DND-41 (cell line): ENCODE data around the gene PCDHGA12.
A peak's percentile ranks its signal among the peaks of the same experiment; 100 is the strongest.

Experiments
- ATAC-seq: fragments of 200-7000 bp; cut with Tn5 transposase; 3 replicates; pipeline ENCODE4 v1.9.1; 2021; ENCODE audit warnings: low read depth; ENCODE audit not compliant: insufficient read depth
- DNase-seq: peaks from one replicate; pipeline ENCODE4 v3.0.0-alpha.2; 2020
- H2AFZ ChIP-seq: 2 replicates; pipeline ENCODE4 v1.6.0; 2012; ENCODE audit warnings: low read depth, low read length
- H3K27ac ChIP-seq: 2 replicates; pipeline ENCODE4 v1.5.1; 2012; ENCODE audit warnings: low read length, inconsistent platforms
- H3K27me3 ChIP-seq: fragments of 200-600 bp; sonication (generic); 2 replicates; pipeline ENCODE4 v1.6.0; 2012; ENCODE audit warnings: low read length, mild to moderate bottlenecking, inconsistent platforms; ENCODE audit not compliant: insufficient read depth, poor library complexity
- H3K36me3 ChIP-seq: 2 replicates; pipeline ENCODE4 v1.5.1; 2012; ENCODE audit warnings: low read length, inconsistent platforms; ENCODE audit not compliant: insufficient read depth
- H3K4me1 ChIP-seq: 2 replicates; pipeline ENCODE4 v1.5.1; 2012; ENCODE audit warnings: mild to moderate bottlenecking, low read length; ENCODE audit not compliant: insufficient read depth
- H3K4me2 ChIP-seq: 2 replicates; pipeline ENCODE4 v1.6.0; 2012; ENCODE audit warnings: mild to moderate bottlenecking, moderate library complexity, low read length, inconsistent platforms; ENCODE audit not compliant: insufficient read depth
- H3K4me3 ChIP-seq, 2 experiments: fragments of 200-600 bp in 1 of 2; shearing (Covaris generic) in 1 of 2; 2 replicates each; pipeline ENCODE4 v1.5.1; 2012 to 2016; ENCODE audit warnings: inconsistent platforms in 2 of 2, low read length in 2 of 2, mild to moderate bottlenecking in 2 of 2, low read depth in 1 of 2, moderate library complexity in 1 of 2
- H3K79me2 ChIP-seq: 2 replicates; pipeline ENCODE4 v1.6.0; 2012; ENCODE audit warnings: low read length, inconsistent platforms; ENCODE audit not compliant: insufficient read depth
- H3K9ac ChIP-seq: 2 replicates; pipeline ENCODE4 v1.6.0; 2012; ENCODE audit warnings: low read depth, mild to moderate bottlenecking, inconsistent platforms, low read length, moderate library complexity
- H3K9me3 ChIP-seq: 2 replicates; pipeline ENCODE4 v1.5.1; 2012; ENCODE audit warnings: low read length, moderate library complexity, mild to moderate bottlenecking, inconsistent platforms; ENCODE audit not compliant: insufficient read depth, severe bottlenecking
- H4K20me1 ChIP-seq: 2 replicates; pipeline ENCODE4 v1.6.0; 2012; ENCODE audit warnings: low read length; ENCODE audit not compliant: insufficient read depth
- EZH2 ChIP-seq: IDR thresholded peaks from 3 replicates; pipeline ENCODE4 v1.6.1; 2012; ENCODE audit warnings: borderline replicate concordance, low read depth, mild to moderate bottlenecking, moderate library complexity, low read length, inconsistent platforms; ENCODE audit not compliant: severe bottlenecking
- TF ChIP-seq, protein P1 (sequence below): IDR thresholded peaks from 2 replicates; pipeline ENCODE4 v1.5.1; 2012; ENCODE audit warnings: borderline replicate concordance, low read length, moderate library complexity, mild to moderate bottlenecking; ENCODE audit not compliant: poor library complexity, severe bottlenecking; ENCODE audit errors: extremely low read depth

PCDHGA12 gene

DNA sequence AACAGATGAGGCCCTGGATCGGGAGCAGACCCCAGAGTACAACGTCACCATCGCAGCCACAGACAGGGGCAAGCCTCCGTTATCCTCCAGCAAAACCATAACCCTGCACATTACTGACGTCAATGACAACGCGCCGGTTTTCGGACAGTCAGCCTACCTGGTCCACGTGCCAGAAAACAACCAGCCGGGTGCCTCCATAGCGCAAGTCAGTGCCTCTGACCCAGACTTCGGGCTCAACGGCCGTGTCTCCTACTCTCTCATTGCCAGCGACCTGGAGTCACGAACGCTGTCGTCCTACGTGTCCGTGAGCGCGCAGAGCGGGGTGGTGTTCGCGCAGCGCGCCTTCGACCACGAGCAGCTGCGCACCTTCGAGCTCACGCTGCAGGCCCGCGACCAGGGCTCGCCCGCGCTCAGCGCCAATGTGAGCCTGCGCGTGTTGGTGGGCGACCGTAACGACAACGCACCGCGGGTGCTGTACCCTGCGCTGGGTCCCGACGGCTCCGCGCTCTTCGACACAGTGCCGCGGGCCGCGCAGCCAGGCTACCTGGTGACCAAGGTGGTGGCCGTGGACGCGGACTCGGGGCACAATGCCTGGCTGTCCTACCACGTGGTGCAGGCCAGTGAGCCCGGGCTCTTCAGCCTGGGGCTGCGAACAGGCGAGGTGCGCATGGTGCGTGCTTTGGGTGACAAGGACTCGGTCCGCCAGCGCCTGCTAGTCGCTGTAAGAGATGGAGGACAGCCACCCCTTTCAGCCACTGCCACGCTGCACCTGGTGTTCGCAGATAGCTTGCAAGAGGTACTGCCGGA lies 11.0 kb upstream of the PCDHGA12 start:
- H2AFZ ChIP-seq, result no peak overlapping the region
- H3K79me2 ChIP-seq, result no peaks in the 10 kb centered on the region
- H3K27ac ChIP-seq, result no peak overlapping the region
- H3K27me3 ChIP-seq, result peaks cover 4% of the 10 kb centered on the region
- no peaks in the 10 kb centered on the region for H3K9me3 ChIP-seq
- no peaks in the 10 kb centered on the region for H4K20me1 ChIP-seq
- H3K9ac ChIP-seq, result no peak overlapping the region
- no peaks in the 10 kb centered on the region for H3K4me1 ChIP-seq
- ATAC-seq, result no peak
- no peak for DNase-seq
- TF ChIP-seq, protein P1, sequence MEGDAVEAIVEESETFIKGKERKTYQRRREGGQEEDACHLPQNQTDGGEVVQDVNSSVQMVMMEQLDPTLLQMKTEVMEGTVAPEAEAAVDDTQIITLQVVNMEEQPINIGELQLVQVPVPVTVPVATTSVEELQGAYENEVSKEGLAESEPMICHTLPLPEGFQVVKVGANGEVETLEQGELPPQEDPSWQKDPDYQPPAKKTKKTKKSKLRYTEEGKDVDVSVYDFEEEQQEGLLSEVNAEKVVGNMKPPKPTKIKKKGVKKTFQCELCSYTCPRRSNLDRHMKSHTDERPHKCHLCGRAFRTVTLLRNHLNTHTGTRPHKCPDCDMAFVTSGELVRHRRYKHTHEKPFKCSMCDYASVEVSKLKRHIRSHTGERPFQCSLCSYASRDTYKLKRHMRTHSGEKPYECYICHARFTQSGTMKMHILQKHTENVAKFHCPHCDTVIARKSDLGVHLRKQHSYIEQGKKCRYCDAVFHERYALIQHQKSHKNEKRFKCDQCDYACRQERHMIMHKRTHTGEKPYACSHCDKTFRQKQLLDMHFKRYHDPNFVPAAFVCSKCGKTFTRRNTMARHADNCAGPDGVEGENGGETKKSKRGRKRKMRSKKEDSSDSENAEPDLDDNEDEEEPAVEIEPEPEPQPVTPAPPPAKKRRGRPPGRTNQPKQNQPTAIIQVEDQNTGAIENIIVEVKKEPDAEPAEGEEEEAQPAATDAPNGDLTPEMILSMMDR, result no peak
- no peak for TF ChIP-seq EZH2
- H3K36me3 ChIP-seq, result no peaks in the 10 kb centered on the region
- H3K4me3 ChIP-seq, result no peak overlapping the region
- no peak overlapping the region for H3K4me2 ChIP-seq

DNA sequence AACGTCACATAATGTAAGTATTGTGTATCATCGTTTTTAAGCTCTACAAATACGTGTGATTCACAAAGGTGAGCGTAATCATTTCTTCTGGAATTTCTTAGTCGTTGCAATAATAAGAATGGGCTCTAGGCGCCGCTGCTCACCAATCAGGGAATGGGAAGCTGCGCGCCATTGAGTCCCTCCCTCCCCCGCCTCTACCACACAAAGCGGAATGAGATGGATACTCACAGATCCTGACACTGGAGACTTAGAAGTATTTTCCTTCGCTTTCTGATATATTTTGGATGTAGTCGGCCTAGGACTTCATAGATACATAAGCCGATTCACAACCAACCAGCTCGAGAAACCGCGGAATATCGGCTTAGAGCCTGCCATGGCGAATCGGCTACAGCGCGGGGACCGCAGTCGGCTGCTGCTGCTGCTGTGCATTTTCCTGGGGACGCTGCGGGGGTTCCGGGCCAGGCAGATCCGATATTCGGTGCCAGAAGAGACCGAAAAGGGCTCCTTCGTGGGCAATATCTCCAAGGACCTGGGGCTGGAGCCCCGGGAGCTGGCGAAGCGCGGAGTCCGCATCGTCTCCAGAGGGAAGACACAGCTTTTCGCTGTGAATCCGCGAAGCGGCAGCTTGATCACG lies 9.3 kb upstream of the PCDHGA12 start, which contains the start of gene PCDHGA11:
TSS of gene PCDHGA11 (plus strand) at position 197 of the 634 bp plus-strand sequence. CDS start at position 374, 177 bp downstream.
- H2AFZ ChIP-seq, result no peak within 1 kb of the TSS
- H3K4me3 ChIP-seq, result no peak within 1 kb of the TSS
- peaks cover 10% of the 10 kb centered on the region for H3K27me3 ChIP-seq
- H3K27ac ChIP-seq, result no peak within 1 kb of the TSS
- DNase-seq, result peak; percentile 28
- no peaks in the 10 kb centered on the region for H3K79me2 ChIP-seq
- no peak within 1 kb of the TSS for H3K9ac ChIP-seq
- ATAC-seq, result no peak
- H3K4me1 ChIP-seq, result no peaks in the 10 kb centered on the region
- no peaks in the 10 kb centered on the region for H3K36me3 ChIP-seq
- no peaks in the 10 kb centered on the region for H4K20me1 ChIP-seq
- no peak within 1 kb of the TSS for H3K4me2 ChIP-seq
- H3K9me3 ChIP-seq, result no peaks in the 10 kb centered on the region
- TF ChIP-seq EZH2, result no peak
- TF ChIP-seq, protein P1, result peak; percentile 67

DNA sequence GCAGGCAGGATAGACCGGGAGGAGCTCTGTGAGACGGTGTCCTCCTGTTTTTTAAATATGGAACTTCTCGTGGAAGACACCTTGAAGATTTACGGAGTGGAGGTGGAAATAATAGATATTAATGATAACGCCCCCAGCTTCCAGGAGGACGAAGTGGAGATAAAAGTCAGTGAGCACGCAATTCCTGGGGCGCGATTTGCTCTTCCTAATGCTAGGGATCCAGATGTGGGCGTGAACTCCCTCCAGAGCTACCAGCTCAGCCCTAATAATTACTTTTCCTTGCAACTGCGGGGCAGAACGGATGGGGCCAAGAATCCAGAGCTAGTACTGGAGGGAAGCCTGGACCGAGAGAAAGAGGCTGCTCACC lies 8.8 kb upstream of the PCDHGA12 start:
- H3K4me1 ChIP-seq, result no peaks in the 10 kb centered on the region
- ATAC-seq, result no peak
- no peak for DNase-seq
- H3K27me3 ChIP-seq, result peaks cover 10% of the 10 kb centered on the region
- no peak overlapping the region for H3K27ac ChIP-seq
- H3K9me3 ChIP-seq, result no peaks in the 10 kb centered on the region
- H3K79me2 ChIP-seq, result no peaks in the 10 kb centered on the region
- no peaks in the 10 kb centered on the region for H4K20me1 ChIP-seq
- H2AFZ ChIP-seq, result no peak overlapping the region
- no peak overlapping the region for H3K9ac ChIP-seq
- TF ChIP-seq EZH2, result no peak
- TF ChIP-seq, protein P1, result no peak
- no peak overlapping the region for H3K4me2 ChIP-seq
- no peaks in the 10 kb centered on the region for H3K36me3 ChIP-seq
- no peak overlapping the region for H3K4me3 ChIP-seq
